ENCODE results near the gene ALKBH1. TPM values are rescaled to one million over a fixed set of nuclear protein-coding genes. Genes with fewer than 3 reads are reported as not detected.
A peak's percentile ranks its signal among the peaks of the same experiment; 100 is the strongest.

Gene ALKBH1
- total RNA-seq, 2 donors from 2014 or later, result 2.9 to 5.3 TPM

DNA sequence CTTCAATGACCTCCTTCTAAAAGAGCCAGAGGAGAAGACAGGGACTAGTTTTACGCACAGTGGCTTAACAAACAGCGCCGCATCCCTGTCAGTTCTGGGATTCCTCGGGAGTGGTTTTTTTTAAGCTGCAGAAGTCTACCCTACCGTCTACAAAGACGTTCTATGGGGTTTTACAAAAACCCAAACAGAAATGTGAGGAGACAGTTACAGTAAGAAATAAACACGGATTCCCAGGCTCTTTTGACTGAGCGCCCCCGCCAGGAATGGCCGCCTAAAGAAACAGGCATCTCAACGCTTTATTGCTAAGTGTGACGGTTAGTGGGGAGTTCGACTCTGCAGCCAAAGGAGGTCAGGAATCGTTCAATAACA is 484 bp downstream of the ALKBH1 start:
- Histone ChIP-seq H3K9me3 (no peaks in the 10 kb centered on the region), H3K27me3 (no peaks in the 10 kb centered on the region), H3K4me1 (peaks cover 26% of the 10 kb centered on the region), H3K27ac (peak overlapping the region in 2 of 4 donors; percentile 51 to 60), H3K36me3 (replicated peaks in 1 of 2; ENCODE audit: insufficient read depth in 1 of 2, low read depth in 2 of 2) (peaks cover 12 to 17% of the 10 kb centered on the region in 2 donors), H3K4me3 (peak overlapping the region; percentile 69 to 96)
- DNase-seq (peak in 2 of 4 donors; percentile 13 to 14), ATAC-seq (peak; percentile 11)
- 0 to 1% methylated on average over 14 of the region's 14 CpGs for WGBS, 2 donors
- peak in 1 of 7 experiments; percentile 13 for TF ChIP-seq CTCF (IDR thresholded peaks at IDR 0.05)
- TF ChIP-seq POLR2A (IDR thresholded peaks at IDR 0.05), result no peak
- intact Hi-C loops (cut with DNase I), result no loop called here

DNA sequence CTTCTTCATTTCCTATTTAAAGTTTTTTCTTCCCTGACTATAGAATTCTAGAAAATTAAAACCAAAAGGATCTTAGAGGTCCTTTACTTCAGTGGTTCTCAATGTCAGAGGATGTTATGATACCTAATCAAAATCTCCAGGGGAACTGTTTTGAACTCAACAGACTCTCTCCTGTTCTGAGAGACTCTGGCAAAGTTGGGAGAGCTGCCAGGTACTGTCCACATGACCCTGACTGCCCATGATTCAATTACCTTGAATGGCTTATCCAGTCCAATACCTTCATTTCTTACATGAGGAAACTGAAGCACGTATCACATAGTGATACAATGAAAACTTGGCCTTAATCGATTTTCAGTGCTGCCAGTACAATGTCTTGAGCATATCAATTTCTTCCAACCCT is 16.6 kb downstream of the ALKBH1 start:
- ATAC-seq (no peak), DNase-seq (peak in 3 of 4 donors; percentile 35 to 55 (median 47))
- no peak for TF ChIP-seq POLR2A (IDR thresholded peaks at IDR 0.05)
- no peak for TF ChIP-seq CTCF (IDR thresholded peaks at IDR 0.05)
- Histone ChIP-seq H3K27ac (no peak overlapping the region), H3K4me3 (no peak overlapping the region), H3K27me3 (no peaks in the 10 kb centered on the region), H3K4me1 (no peaks in the 10 kb centered on the region), H3K36me3 (replicated peaks in 1 of 2; ENCODE audit: insufficient read depth in 1 of 2, low read depth in 2 of 2) (peaks cover 3 to 4% of the 10 kb centered on the region in 2 donors), H3K9me3 (no peaks in the 10 kb centered on the region)
- 79 to 81% methylated on average over 2 of the region's 2 CpGs for WGBS, 2 donors
- intact Hi-C loops (cut with DNase I), result no loop called here

DNA sequence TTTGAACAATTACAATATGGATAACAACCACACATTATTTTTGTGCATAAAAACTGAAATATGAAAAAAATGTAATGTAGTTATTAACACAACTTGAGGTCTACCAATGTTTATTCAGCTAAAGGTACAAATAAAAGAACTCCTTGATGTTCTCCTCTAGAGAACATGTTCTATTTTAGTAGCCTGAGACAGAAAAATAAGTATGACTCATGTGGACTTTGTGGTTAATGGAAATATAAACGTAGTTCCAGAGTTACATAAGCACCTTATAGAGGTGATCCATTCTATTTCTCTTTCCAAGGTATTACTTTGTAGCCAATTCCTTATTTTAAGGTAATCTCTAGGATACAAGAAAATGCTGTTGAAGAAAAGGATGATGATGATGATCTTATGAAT is 25.7 kb downstream of the ALKBH1 start:
- TF ChIP-seq CTCF (IDR thresholded peaks at IDR 0.05), result no peak
- no peak for TF ChIP-seq POLR2A (IDR thresholded peaks at IDR 0.05)
- H3K27me3 ChIP-seq, result no peaks in the 10 kb centered on the region
- no peak overlapping the region for H3K4me3 ChIP-seq
- H3K4me1 ChIP-seq, result peaks cover 18% of the 10 kb centered on the region
- DNase-seq (no peak), ATAC-seq (peak; percentile 81)
- H3K36me3 ChIP-seq (replicated peaks in 1 of 2; ENCODE audit: insufficient read depth in 1 of 2, low read depth in 2 of 2), result no peaks in the 10 kb centered on the region
- WGBS, 2 donors, result 7 to 18% methylated on average over 1 of the region's 1 CpG
- peak overlapping the region; percentile 32 to 75 (median 54) for H3K27ac ChIP-seq
- intact Hi-C loops (cut with DNase I), result no loop called here
- no peaks in the 10 kb centered on the region for H3K9me3 ChIP-seq

- H3K36me3 ChIP-seq (replicated peaks in 1 of 2; ENCODE audit: insufficient read depth in 1 of 2, low read depth in 2 of 2), result no peaks in the 10 kb centered on the region
- peak in 3 of 4 donors; percentile 37 to 52 (median 38) for DNase-seq
- 52 to 65% methylated on average over 7 of the region's 7 CpGs for WGBS, 2 donors
- H3K4me1 ChIP-seq, result peaks cover 18% of the 10 kb centered on the region
- TF ChIP-seq CTCF (IDR thresholded peaks at IDR 0.05) (no peak), POLR2A (IDR thresholded peaks at IDR 0.05) (no peak)
- H3K27me3 ChIP-seq, result no peaks in the 10 kb centered on the region
- peak; percentile 83 for ATAC-seq
- H3K9me3 ChIP-seq, result no peaks in the 10 kb centered on the region
- peak overlapping the region in 3 of 4 donors; percentile 52 to 75 (median 56) for H3K27ac ChIP-seq
- intact Hi-C loops (cut with DNase I), result no loop called here
- H3K4me3 ChIP-seq, result no peak overlapping the region
These were observed 26.3 kb downstream of the ALKBH1 start for GRCh38 chr14:77681196-77682157.
